NCI-H446 treated with DMSO at 0.1 percent for 48 hours (cell line): ENCODE data around the gene C3.
"Not testable (repeated sequence)": the region's sequence is repeated elsewhere in the genome, so short reads cannot be mapped to it uniquely, and the experiment has no call there.

Source experiments
- DNase-seq: peaks from one replicate; lab custom pipeline; 2025; lab: John Stamatoyannopoulos, UW

C3 gene

DNA sequence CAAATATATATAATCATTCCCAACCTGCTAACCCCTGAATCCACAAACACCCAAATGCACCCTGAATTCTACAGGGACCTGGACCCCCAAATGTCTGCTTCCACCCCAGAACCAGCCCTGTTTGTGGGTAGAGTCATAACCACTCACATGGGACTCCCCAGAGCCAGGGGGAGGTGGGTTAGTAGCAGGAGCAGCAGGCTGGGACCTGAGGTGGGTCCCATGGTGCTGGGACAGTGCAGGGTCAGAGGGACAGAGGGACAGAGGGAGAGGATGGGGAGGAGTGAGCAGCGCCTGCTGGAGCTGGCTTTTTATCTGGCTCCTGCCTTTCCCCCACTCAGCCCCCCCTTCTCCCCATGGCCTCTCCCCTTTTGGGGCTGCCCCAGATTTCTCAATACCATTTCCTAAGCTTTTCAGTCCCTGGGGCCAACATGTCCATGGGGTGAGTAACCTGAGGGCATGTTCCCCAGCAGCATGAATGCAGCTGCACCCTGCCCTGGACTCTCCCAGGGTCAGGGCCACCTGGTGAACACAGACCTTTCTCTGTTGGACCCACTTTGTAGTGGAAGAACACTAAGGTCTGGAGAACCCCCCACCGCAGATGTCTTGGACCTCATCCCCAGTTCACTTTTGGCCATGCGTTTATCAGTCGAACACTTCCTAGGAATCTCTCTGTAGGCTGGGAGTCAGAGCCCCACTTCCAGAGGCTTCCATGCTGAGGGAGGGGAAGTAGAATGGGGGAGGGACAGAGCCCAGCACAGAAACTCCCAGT is at the start of gene C3:
Gene C3 (minus strand): TSS at position 282 of the 769 bp plus-strand sequence. CDS start 61 bp downstream, at position 221.
- DNase-seq, result no peak

DNA sequence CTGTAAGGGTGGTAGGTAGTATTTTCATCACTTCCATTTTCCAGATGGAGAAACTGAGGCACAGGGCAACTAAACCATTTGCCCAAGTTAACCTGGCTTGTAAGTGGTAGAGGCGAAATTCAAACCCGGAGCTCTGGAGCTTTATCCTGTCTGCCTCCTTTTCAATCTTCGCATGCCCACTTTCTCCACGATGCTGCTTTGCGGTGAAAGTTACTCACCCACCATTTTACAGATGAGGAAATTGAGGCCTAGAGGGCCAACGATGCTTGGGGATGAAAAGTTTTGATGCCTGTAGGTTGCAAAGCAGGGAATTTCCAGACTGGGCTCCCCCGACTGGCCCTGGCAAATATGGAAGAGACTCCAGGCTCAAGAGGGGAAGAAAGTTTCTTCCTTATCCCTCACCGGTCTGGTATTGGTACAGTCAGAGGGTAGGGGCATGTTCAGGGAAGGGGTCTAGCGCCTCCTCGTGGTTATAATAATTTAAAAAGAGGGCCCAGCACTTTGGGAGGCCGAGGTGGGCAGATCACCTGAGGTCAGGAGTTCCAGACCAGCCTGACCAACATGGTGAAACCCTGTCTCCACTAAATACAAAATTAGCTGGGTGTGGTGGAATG is 48.7 kb upstream of the C3 start:
- no peak for DNase-seq

DNA sequence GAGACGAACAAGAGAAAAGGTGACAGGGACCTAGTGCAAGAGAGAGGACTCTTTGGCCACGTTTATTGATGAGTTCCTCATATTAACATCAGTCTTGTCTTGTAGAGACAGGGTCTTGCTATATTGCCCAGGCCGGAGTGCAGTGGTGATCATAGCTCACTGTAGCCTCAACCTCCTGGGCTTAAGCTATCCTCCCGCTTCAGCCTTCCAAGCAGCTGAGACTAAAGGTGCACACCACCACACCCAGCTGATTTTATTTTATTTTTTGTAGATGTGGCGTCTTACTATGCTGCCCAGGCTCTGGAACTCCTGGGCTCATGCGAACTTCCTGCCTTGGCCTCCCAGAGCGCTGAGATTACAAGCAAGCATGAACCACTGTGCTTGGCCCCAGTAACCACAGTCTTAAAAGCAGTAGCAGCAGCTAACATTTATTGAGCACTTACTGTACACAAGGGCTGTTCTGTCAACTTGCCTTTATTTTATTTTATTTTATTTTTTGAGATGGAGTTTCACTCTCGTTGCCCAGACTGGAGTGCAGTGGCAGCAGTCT is 47.9 kb upstream of the C3 start:
- DNase-seq, result no peak

DNA sequence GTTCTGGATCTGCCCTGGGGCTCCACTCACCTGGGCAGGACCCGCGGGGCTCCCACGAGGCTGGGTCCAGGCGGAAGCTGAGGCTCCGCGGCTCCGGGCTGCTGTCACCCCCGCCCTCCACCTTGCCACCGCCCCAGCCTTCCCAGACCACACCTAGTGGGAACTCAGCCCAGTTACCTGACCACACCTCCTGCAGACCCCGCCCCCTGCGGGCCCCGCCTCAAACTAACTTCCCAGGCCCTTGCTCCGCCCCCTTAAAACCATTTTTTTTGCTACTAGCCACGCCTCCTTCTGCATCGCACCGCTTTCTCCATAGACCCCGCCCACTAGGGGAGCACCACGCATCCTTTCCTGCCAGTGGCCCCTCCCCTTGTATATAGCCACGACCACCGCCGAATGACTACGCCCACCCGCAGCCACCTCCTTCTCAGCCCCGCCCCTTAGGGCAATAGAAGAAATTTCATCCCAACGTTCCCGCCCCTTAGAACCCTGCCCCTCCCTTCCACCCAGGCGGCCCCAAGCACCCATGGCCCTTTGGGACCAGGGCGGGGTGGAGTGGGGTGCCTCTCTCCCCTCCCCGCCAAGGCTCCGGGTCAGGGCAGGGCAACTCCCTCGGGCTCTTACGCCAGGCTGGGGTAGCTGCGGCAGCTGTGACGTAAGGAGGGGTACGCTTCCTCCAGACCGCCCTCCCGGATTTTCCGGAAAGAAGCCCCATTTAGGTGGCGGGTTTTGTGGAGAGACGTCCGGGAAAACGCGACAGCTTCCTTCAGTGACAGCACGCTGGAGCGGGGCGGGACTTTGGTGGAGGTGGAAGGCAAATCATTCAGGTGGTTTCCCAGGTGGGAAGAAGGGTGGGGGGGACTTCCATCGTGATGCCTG is 47.1 kb upstream of the C3 start, which contains the start of gene SH2D3A:
Gene SH2D3A (minus strand): TSS at position 79 of the 879 bp plus-strand sequence. CDS start 3,687 bp downstream, outside the sequence.
- DNase-seq, result no peak

DNA sequence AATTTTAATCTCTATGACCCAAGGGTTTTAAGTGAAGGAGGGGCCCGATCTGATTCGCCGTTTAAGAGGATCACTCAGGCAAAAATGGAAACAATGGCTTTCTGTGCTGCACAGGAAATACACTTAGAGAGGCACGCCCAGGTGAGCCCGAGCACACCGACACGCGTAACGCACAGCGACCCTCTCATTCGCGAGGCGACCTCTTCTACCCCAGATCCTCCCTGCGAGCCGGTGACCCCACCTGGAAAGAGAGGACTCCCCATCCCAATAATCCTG is 46.6 kb upstream of the C3 start:
- DNase-seq, result no peak

DNA sequence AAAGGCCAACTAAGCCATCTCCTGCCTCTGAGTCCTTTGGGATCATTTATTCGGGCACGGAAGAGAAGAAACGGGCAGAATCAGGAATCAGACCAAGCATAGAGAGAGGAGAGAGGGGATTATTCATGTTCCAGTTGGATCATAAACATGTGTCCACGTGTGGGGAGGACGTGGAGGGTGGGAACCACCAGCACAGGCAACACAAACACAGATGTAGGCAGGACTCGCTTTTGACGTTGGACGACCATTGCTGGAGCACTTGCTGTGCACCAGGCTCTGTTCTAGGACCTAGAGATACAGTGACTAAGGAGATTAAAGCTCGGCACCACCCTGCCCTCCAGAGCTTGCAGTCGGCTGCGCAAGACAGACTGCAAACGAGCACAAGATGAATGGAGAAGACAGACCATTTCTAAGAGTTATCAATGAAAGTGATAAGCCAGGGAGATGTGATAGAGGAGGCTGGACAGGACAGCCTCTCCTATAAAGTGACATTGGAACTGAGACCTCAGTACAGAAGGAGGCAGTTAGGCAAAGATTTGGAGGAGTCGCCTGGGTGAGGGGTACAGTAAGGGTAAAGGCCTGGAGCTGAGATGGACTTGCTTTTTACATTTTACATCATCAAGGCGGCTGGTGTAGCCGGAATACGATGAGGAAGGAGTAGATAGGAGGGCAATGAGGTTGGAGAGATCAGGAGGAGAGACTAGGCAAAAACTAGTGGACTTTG is 46.1 kb upstream of the C3 start:
- DNase-seq, result no peak

DNA sequence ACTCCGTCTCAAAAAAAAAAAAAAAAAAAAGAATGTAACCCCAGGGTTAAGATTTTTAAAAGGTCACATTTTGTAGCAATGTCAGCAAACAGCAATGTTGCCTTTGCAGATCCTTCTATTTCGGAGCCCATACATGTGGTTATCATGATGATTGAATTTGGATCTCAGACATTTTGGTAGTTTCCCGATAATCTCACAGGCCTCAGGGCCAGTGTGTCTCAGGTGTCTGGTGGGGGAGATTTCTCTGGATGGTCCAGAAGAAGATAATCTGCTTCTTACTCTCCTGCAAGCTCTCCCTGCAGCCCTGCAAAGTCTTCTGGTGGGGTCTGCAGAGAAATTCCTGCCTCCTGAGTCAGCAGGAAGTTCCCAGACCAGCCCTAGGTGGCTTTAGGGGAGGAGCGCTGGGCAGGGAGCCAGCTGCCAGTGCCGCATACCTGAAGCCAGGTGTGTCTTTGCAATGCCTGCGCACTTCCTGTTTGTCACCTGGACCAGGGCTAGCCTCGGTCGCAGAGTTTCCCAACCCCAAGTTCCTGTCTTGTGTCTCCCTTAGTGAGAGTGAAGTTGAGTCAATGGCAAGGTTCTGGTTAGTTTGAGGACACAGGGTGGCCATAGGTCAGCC is 45.4 kb upstream of the C3 start:
- DNase-seq, result no peak

DNA sequence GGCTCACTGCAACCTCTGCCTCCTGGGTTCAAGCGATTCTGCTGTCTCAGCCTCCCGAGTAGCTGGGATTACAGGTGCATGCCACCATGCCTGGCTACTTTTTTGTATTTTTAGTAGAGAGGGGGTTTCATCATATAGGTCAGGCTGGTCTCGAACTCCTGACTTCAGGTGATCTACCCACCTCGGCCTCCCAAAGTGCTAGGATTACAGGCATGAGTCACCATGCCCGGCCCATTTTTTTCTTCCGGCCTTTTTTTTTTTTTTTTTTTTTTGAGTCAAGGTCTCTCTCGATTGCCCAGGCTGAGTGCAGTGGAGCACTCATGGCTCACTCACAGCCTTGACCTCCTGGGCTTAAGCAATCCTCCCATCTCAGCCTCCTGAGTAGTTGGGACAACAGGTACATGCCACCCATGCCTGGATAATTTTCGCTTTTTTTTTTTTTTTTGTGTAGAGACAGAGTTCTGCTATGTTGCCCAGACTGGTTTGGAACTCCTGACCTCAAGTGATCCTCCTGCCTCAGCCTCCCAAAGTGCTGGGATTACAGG is 41.9 kb upstream of the C3 start:
- not testable (repeated sequence) for DNase-seq

DNA sequence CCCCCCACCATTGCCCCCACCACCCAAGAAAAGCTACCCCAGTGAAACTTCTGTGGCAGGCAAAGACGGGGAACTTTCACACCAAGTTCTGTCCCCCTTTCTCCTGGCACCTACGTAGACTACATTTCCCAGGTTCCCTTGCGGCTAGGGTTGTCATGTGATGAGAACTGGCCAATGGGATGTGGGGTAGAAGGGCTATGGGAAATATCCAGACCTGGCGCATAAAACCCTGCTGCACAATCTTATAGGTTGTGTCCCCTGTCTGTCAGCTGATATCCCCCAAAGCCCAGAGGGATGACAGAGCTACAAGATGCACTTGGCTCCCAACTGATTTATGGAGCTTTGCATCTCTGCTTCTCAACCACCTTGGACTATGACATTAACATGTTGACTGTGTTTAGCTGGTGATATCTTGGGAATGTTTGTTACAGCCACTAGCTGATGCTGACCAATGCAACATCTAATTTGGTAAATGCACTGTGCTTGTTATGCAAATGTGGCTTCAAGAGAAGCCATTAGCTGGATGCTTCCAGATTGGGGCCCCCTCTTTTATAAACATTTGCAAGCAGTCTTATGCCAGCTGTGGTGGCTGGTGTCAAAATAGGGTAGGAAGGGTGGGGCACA is 40.7 kb upstream of the C3 start:
- DNase-seq, result no peak

DNA sequence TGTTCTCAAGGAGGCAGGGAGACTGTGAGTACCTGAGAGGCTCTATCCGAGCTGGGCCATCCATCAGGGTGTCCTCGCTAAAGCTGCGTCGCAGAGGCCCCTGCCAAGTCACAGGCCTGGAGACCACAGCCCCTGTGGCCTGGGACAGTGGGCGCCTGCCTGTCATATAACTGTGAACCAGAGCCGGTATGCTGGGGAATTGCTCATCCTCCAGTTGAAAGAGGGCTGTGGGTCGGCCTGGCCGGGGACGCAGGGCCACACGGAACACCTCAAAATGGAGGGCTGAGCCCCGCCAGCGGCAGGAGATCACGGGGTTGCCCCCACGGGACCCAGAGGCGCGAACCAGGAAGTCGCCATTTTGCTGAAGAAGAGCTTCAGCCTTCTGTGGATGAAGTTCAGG is 40.2 kb upstream of the C3 start:
- DNase-seq, result no peak

DNA sequence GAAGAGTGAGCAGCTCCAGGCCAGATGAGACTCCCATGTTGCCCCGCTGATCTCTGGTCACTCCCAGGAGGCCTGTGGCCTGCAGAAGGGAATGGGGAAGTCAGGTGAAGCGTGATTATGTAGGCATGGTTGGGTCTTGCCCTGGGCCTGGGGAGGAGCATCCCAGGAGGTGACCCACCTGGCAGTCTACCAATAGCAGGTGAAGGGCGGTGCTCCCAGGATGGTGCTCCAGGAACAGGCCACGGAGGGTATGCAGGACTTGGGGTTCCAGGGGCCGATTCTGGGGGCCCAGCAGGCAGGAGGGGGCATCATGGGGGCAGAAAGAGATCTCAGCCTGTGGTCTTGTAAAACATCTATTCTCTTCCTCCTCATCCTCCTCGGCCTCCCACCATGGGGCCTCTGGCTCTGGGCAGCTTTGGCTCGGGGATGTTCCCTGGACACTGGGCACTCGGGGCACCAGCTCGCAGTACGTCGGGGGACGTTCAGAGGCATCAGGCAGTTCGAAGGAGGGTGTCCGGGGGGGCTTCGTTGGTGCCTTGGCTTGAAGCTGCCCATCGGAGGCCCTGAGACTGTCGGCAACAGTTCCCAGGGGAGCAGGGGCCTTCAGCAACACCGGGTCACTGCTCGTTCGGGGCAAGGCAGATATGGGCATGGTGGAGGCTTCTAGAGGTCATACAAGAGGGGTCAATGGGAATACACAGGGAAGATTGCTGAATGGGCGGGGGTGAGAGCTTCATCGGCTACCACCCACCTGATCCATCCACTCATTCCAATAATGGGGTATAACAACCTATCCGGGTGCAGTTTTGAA is 34.4 kb upstream of the C3 start:
- DNase-seq, result no peak

DNA sequence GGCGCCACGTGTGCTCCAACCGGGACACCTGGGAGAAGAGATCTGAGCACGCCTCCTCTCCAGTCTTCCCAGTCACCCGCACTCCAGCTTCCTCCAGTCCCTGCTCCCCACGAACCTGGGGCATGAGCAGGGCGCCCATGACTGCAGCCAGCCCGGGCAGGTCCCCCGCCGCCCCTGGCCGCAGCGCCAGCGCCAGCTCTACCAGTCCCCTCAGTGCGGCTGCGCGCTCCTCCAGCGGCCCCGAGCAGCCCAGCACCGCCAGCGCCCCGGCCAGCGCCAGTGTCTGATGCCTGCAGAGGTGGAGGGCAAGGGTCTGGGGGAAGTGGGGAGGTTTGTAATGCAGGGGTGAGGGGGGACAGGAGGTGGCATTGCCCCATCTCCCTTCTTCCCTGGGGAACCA is 33.7 kb upstream of the C3 start:
- no peak for DNase-seq

DNA sequence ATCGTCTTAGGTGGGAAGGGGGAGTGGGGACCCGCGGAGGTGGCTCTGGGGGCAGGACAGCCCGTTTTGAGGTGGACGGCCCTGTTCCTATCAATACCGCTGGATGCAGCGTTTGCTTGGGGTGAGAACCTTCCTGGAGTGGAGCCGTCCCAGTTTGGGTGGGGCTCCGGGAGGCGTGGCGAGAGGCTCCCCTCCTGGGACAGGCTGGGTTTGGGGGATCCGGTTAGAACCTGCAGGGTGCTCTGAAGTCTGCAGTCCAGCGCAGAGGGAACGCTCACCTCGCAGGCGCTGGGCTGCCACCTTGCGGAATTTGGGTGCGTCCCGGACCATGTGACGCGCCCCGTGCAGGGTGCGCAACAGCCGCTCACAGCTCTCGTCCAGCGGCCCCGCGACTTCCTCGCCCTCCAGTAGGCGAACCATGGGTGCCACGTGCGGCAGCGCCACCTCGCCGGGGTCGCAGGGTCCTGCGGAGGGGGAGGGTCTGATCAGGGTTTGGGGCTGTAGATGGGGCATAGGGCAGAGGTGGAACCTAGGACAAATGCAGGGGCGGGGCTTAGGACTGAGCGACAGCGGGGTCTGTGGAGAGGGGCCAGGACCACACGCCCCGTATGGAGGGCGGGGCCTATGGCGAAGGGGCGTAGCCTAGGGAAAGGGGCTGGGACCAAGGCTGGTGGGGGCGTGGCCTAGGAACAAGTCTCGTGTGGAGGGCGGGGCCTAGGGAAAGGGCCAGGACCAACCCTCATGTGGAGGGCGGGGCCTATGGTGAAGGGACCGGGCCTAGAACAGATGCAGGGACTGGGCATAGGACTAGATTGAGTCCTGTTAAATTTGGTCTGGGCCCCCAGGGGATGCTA is 33.0 kb upstream of the C3 start:
- DNase-seq, result no peak

DNA sequence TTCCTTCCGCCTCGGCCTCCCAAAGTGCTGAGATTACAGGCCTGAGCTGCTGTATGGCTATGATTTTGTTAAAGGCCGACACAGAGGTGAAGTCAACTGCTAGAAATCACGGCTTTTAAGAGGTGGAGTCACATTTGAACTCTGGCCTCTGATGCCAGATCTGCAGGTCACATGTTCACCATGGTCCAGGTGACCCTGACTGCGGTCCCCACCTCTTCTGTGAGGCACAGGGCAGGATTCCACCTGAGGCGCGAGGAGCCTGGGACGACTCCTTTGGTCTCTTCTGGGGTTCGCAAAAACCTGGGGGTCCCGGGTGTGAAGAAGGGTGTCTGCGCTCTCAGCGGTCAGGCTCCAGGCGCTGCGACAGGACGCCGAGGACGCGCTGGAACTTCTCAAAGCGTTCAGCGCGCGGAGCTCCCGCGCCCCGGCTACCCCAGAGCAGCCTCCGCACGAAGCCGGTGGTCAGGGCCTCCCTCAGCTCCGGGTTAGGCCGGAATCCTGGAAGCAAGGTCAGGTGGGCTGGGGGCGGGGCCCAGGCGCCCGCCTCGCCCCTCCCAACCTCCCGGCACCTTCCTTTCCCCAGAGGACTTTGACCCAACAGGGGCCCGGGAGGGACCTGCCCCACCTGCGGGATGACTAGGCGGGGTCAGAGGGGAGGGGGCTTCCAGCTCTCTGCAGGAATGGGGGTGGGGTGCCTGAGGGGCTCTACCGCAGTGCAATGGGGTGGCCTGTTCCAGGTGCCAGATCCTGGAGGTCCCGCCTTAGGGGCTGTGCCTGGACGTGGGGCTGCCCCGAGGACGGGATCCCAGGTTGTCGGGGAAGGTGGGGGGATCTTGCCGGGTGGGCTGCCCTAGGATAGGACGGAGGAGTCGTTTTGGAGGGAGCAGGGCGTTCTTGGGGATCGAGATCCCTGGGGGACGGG is 32.1 kb upstream of the C3 start:
- DNase-seq, result no peak

DNA sequence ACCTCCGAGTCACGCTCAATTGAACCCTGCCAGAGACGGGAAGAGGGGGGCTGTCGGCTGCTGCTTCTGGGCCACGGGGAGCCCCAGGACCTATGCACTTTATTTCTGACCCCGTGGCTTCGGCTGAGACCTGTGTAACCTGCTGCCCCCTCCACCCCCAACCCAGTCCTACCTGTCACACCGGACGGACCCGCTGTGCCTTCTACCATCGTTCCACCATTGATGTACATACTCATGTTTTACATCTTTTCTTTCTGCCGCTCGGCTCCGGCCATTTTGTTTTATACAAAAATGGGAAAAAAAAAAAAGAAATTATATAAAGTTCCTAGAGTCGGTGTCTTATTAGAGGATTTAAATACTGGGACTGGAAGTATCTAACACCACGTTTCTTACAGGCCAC is 30.7 kb upstream of the C3 start:
- no peak for DNase-seq

DNA sequence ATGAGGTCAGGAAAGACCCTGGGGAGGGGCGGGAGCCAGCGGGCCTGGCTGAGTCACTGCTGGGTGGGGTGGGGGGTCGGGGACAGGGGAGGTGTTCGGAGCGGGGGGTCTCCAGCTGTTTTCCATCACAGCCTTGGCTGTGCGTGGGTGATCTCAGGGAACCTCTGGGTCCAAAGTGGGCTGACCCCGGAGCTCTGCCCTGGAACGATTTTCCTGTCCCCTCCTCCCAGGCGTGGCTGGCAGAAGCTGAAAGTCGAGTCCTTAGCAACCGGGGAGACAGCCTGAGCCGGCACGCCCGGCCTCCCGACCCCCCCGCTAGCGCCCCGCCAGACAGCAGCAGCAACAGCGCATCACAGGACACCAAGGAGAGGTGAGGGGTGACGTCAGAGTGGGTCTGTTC is 29.6 kb upstream of the C3 start:
- no peak for DNase-seq

DNA sequence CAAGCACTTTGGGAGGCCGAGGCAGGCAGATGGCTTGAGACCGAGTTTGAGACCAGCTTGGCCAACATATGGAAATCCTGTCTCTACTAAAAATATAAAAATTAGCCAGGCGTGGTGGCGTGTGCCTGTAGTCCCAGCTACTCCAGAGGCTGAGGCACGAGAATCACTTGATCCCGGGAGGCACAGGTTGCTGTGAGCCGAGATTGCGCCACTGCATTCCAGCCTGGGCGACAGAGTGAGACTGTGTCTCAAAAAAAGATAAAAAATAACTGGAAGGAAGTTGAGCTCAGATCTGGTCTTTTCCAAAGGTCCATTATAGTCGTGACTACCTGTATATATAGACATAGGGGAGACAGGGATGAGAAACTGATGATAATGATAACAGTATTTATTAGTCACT is 28.1 kb upstream of the C3 start:
- DNase-seq, result not testable (repeated sequence)

DNA sequence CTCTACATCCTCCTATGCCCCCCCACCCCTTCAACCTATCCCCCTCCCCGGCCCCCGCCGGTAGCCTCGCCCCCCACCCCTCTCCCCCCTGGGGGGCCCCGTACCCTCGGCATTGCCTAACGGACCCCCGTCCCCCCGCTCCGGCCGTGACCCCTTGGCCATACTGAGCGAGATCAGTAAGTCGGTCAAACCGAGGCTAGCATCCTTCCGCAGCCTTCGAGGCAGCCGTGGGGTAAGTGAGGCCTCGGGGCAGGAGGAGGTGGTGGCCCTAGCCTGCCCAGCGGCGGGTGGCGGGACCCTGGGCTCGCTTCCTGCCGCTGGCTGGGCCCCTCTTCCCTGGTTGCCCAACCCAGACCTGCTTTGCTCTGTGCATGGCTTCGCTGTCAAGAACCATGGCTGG is 25.5 kb upstream of the C3 start:
- DNase-seq, result no peak
